OCI-LY1 (cell line): ENCODE measurements around the gene MIS18A.

Experiments
- H2AFZ ChIP-seq: fragments of 200-600 bp; sonication (generic), shearing (Covaris generic); 2 replicates; pipeline ENCODE4 v1.6.0; 2014; ENCODE audit warnings: antibody characterized with exemption, mild to moderate bottlenecking, low read length
- H3F3A ChIP-seq: fragments of 200-600 bp; sonication (generic), shearing (Covaris generic); 2 replicates; pipeline ENCODE4 v1.6.0; 2014; ENCODE audit warnings: mild to moderate bottlenecking, antibody characterized with exemption, low read length, moderate library complexity; ENCODE audit not compliant: insufficient read depth
- H3K27ac ChIP-seq: fragments of 200-600 bp; sonication (generic); 2 replicates; pipeline ENCODE4 v1.5.1; 2014; ENCODE audit warnings: low read length, mixed run types, mild to moderate bottlenecking, low read depth; ENCODE audit not compliant: poor library complexity, severe bottlenecking
- H3K27me3 ChIP-seq: fragments of 200-600 bp; sonication (generic); 2 replicates; pipeline ENCODE4 v1.6.0; 2014; ENCODE audit warnings: antibody characterized with exemption, mild to moderate bottlenecking, low read length, moderate library complexity; ENCODE audit not compliant: insufficient read depth
- H3K36me3 ChIP-seq: fragments of 200-600 bp; sonication (generic); 2 replicates; pipeline ENCODE4 v1.6.1; 2014; ENCODE audit warnings: mild to moderate bottlenecking, antibody characterized with exemption, low read length, moderate library complexity, mixed read lengths; ENCODE audit not compliant: insufficient read depth
- H3K4me1 ChIP-seq: fragments of 200-600 bp; sonication (generic); 2 replicates; pipeline ENCODE4 v1.5.1; 2014; ENCODE audit warnings: mild to moderate bottlenecking, low read length, moderate library complexity; ENCODE audit not compliant: insufficient read depth, severe bottlenecking
- H3K4me2 ChIP-seq: fragments of 200-600 bp; sonication (generic), shearing (Covaris generic); 2 replicates; pipeline ENCODE4 v1.6.1; 2014; ENCODE audit warnings: low read length
- H3K4me3 ChIP-seq: fragments of 200-600 bp; sonication (generic); 2 replicates; pipeline ENCODE4 v1.5.1; 2014; ENCODE audit warnings: low read length, low read depth, mild to moderate bottlenecking, mixed read lengths; ENCODE audit not compliant: poor library complexity, severe bottlenecking
- H3K79me2 ChIP-seq: fragments of 200-600 bp; shearing (Covaris generic); 2 replicates; pipeline ENCODE4 v1.6.1; 2016; ENCODE audit warnings: mixed run types, low read length, mixed read lengths; ENCODE audit not compliant: insufficient read depth
- H3K9ac ChIP-seq: fragments of 200-600 bp; sonication (generic), shearing (Covaris generic); 2 replicates; pipeline ENCODE4 v1.6.1; 2014; ENCODE audit warnings: mild to moderate bottlenecking, low read length, mixed read lengths
- H3K9me2 ChIP-seq: fragments of 200-600 bp; sonication (generic), shearing (Covaris generic); 2 replicates; pipeline ENCODE4 v1.6.1; 2014; ENCODE audit warnings: low read depth, mild to moderate bottlenecking, low read length, mixed read lengths
- H3K9me3 ChIP-seq: fragments of 200-600 bp; shearing (Covaris generic); 2 replicates; pipeline ENCODE4 v1.6.1; 2014; ENCODE audit warnings: low read length, mixed read lengths
- H4K20me1 ChIP-seq: fragments of 200-600 bp; sonication (generic), shearing (Covaris generic); 2 replicates; pipeline ENCODE4 v1.6.0; 2016; ENCODE audit warnings: mild to moderate bottlenecking, low read length; ENCODE audit not compliant: insufficient read depth
- CTCF ChIP-seq: fragments of 200-600 bp; sonication (generic), shearing (Covaris generic); IDR thresholded peaks from 2 replicates; pipeline ENCODE4 v1.5.1; 2017; ENCODE audit warnings: mild to moderate bottlenecking, antibody characterized with exemption, low read length, moderate library complexity, mixed read lengths
- EZH2 ChIP-seq: fragments of 200-600 bp; sonication (generic), shearing (Covaris generic); IDR thresholded peaks from 2 replicates; pipeline ENCODE4 v1.8.0; 2017; ENCODE audit warnings: borderline replicate concordance, mixed run types, mild to moderate bottlenecking, antibody characterized with exemption, low read length, moderate library complexity, mixed read lengths

Gene MIS18A

GRCh38 chr21:32239551-32239950, 39.3 kb downstream of the MIS18A start:
- H3K4me2 ChIP-seq: no peak overlapping the region

GRCh38 chr21:32238063-32238462, 40.8 kb downstream of the MIS18A start:
- Histone ChIP-seq H3K4me3 (no peak overlapping the region), H3F3A (no peaks in the 10 kb centered on the region), H3K4me1 (no peaks in the 10 kb centered on the region), H3K79me2 (no peaks in the 10 kb centered on the region), H3K27me3 (no peaks in the 10 kb centered on the region), H3K9me3 (no peaks in the 10 kb centered on the region), H2AFZ (no peak overlapping the region), H3K27ac (no peak overlapping the region), H3K36me3 (no peaks in the 10 kb centered on the region), H3K9me2 (no peaks in the 10 kb centered on the region), H4K20me1 (no peaks in the 10 kb centered on the region), H3K4me2 (no peak overlapping the region), H3K9ac (no peak overlapping the region)
- no peak for TF ChIP-seq CTCF
- TF ChIP-seq EZH2: no peak

More at GRCh38 chr21:32239551-32239950, 39.3 kb downstream of the MIS18A start:
- no peak overlapping the region for H2AFZ ChIP-seq
- no peaks in the 10 kb centered on the region for H3K9me2 ChIP-seq
- no peak overlapping the region for H3K27ac ChIP-seq
- H3F3A ChIP-seq: no peaks in the 10 kb centered on the region
- no peak overlapping the region for H3K4me3 ChIP-seq
- no peak for TF ChIP-seq CTCF
- no peaks in the 10 kb centered on the region for H3K4me1 ChIP-seq
- no peaks in the 10 kb centered on the region for H3K36me3 ChIP-seq
- H3K9me3 ChIP-seq: no peaks in the 10 kb centered on the region
- no peaks in the 10 kb centered on the region for H3K79me2 ChIP-seq
- no peak overlapping the region for H3K9ac ChIP-seq
- H3K27me3 ChIP-seq: no peaks in the 10 kb centered on the region; the same call in 1 of the 2 replicates
- no peaks in the 10 kb centered on the region for H4K20me1 ChIP-seq

- Histone ChIP-seq H3K4me3 (no peak overlapping the region), H3K9me3 (no peaks in the 10 kb centered on the region), H3K27me3 (no peaks in the 10 kb centered on the region), H4K20me1 (no peaks in the 10 kb centered on the region), H3K36me3 (no peaks in the 10 kb centered on the region), H3K9me2 (no peaks in the 10 kb centered on the region), H3K4me2 (no peak overlapping the region), H2AFZ (no peak overlapping the region), H3K9ac (no peak overlapping the region), H3K4me1 (no peaks in the 10 kb centered on the region), H3F3A (no peaks in the 10 kb centered on the region), H3K79me2 (no peaks in the 10 kb centered on the region), H3K27ac (no peak overlapping the region)
- TF ChIP-seq CTCF (no peak), EZH2 (no peak)
These were observed 41.8 kb downstream of the MIS18A start for GRCh38 chr21:32237021-32237420.
